IMR-90 (cell line): ENCODE data around the gene FBXL7. TPM values are rescaled to one million over a fixed set of nuclear protein-coding genes. Genes with fewer than 3 reads are reported as not detected.

ENCODE experiments used
- ATAC-seq: fragments of 200-7000 bp; cut with Tn5 transposase; 2 replicates; pipeline ENCODE4 v1.9.1; 2020; ENCODE audit warnings: low read depth, mild to moderate bottlenecking, moderate library complexity
- BruUV-seq: library from RNA; stranded (reverse); fragments of 400-500 nt; replicated peaks from 2 replicates; lab custom pipeline; 2021; lab: Mats Ljungman, UMichigan
- CTCF ChIA-PET: fragments of 300-600 bp; formaldehyde crosslinking; extraction: SDS; loops from one replicate; lab custom pipeline; 2021; ENCODE audit warnings: antibody characterized with exemption; lab: Yijun Ruan, JAX
- POLR2A ChIA-PET: fragments of 300-600 bp; sonication (Branson Sonifier 250); formaldehyde crosslinking; loops from one replicate; lab custom pipeline; 2022; ENCODE audit warnings: antibody characterized with exemption; ENCODE audit not compliant: unreplicated experiment; lab: Charles Lee
- DNase-seq: peaks from one replicate; pipeline ENCODE4 v3.0.0; 2013
- H2AFZ ChIP-seq: replicated peaks from 2 replicates; pipeline ENCODE3; 2013; ENCODE audit warnings: low read length, mild to moderate bottlenecking; ENCODE audit not compliant: poor library complexity
- H2AK5ac ChIP-seq: 2 replicates; pipeline ENCODE4 v1.6.1; 2013; ENCODE audit warnings: low read depth, low read length, inconsistent platforms
- H2AK9ac ChIP-seq: replicated peaks from 2 replicates; pipeline ENCODE3; 2013; ENCODE audit warnings: mild to moderate bottlenecking, low read depth, low read length, moderate library complexity; ENCODE audit not compliant: poor library complexity
- H2BK120ac ChIP-seq: 2 replicates; pipeline ENCODE4 v1.6.1; 2013; ENCODE audit warnings: low read depth, low read length, inconsistent platforms
- H2BK15ac ChIP-seq: 3 replicates; pipeline ENCODE4 v1.6.1; 2013; ENCODE audit warnings: low read depth, low read length, inconsistent platforms
- H2BK20ac ChIP-seq: 2 replicates; pipeline ENCODE4 v1.6.1; 2013; ENCODE audit warnings: low read depth, mild to moderate bottlenecking, inconsistent platforms, low read length, moderate library complexity
- H2BK5ac ChIP-seq: 2 replicates; pipeline ENCODE4 v1.6.1; 2013; ENCODE audit warnings: mild to moderate bottlenecking, low read depth, low read length, inconsistent platforms; ENCODE audit not compliant: poor library complexity, severe bottlenecking
- H3K14ac ChIP-seq: replicated peaks from 2 replicates; pipeline ENCODE4 v1.6.1; 2013; ENCODE audit warnings: low read depth, low read length, inconsistent platforms
- H3K18ac ChIP-seq: 2 replicates; pipeline ENCODE4 v1.6.1; 2013; ENCODE audit warnings: low read depth, low read length, control low read depth
- H3K23ac ChIP-seq: 2 replicates; pipeline ENCODE4 v1.6.1; 2013; ENCODE audit warnings: low read depth, low read length, inconsistent platforms
- H3K27ac ChIP-seq: 2 replicates; pipeline ENCODE4 v1.5.1; 2013; ENCODE audit warnings: mild to moderate bottlenecking, control low read depth, low read length; ENCODE audit not compliant: insufficient read depth
- H3K27me3 ChIP-seq: 2 replicates; pipeline ENCODE4 v1.6.1; 2013; ENCODE audit warnings: low read length; ENCODE audit not compliant: control insufficient read depth, insufficient read depth
- H3K36me3 ChIP-seq: 2 replicates; pipeline ENCODE4 v1.6.1; 2013; ENCODE audit warnings: low read length, mixed read lengths; ENCODE audit not compliant: control insufficient read depth, insufficient read depth
- H3K4ac ChIP-seq: 2 replicates; pipeline ENCODE4 v1.6.1; 2013; ENCODE audit warnings: low read depth, low read length, inconsistent platforms
- H3K4me1 ChIP-seq: 2 replicates; pipeline ENCODE4 v1.6.1; 2013; ENCODE audit warnings: low read length, mixed read lengths; ENCODE audit not compliant: control insufficient read depth, insufficient read depth
- H3K4me2 ChIP-seq: 2 replicates; pipeline ENCODE4 v1.6.1; 2013; ENCODE audit warnings: low read depth, mild to moderate bottlenecking, control low read depth, low read length, moderate library complexity
- H3K4me3 ChIP-seq: 2 replicates; pipeline ENCODE4 v1.5.1; 2013; ENCODE audit warnings: low read depth, mild to moderate bottlenecking, control low read depth, low read length, moderate library complexity; ENCODE audit not compliant: insufficient read depth
- H3K56ac ChIP-seq: 2 replicates; pipeline ENCODE4 v1.6.1; 2013; ENCODE audit warnings: low read length, inconsistent platforms; ENCODE audit not compliant: insufficient read depth; ENCODE audit errors: extremely low read depth
- H3K79me1 ChIP-seq, 2 experiments: 2 replicates each; pipeline ENCODE4 v1.6.1; 2013; ENCODE audit warnings: low read length in 2 of 2, inconsistent platforms in 1 of 2, low read depth in 1 of 2
- H3K9ac ChIP-seq: 2 replicates; pipeline ENCODE4 v1.6.1; 2013; ENCODE audit warnings: low read depth, low read length, control low read depth
- H3K9me1 ChIP-seq: 2 replicates; pipeline ENCODE4 v1.6.1; 2013; ENCODE audit warnings: low read length, inconsistent platforms; ENCODE audit not compliant: insufficient read depth
- H3K9me3 ChIP-seq: 2 replicates; pipeline ENCODE4 v1.6.1; 2013; ENCODE audit warnings: low read length; ENCODE audit not compliant: control insufficient read depth, insufficient read depth
- H4K20me1 ChIP-seq: 2 replicates; pipeline ENCODE4 v1.6.1; 2013; ENCODE audit warnings: low read length, inconsistent platforms; ENCODE audit not compliant: insufficient read depth
- H4K5ac ChIP-seq: 2 replicates; pipeline ENCODE4 v1.6.1; 2013; ENCODE audit warnings: mild to moderate bottlenecking, low read depth, low read length, control low read depth
- H4K8ac ChIP-seq, 2 experiments: 2 replicates each; pipeline ENCODE4 v1.6.1; 2013; ENCODE audit warnings: low read depth in 2 of 2, low read length in 2 of 2, control low read depth in 1 of 2, inconsistent platforms in 1 of 2
- H4K91ac ChIP-seq: 2 replicates; pipeline ENCODE4 v1.6.1; 2013; ENCODE audit warnings: low read depth, low read length, inconsistent platforms; ENCODE audit not compliant: insufficient read depth
- BHLHE40 ChIP-seq: fragments of 150-350 bp; IDR thresholded peaks from 2 replicates; pipeline ENCODE4 v1.6.1; 2016; ENCODE audit warnings: mild to moderate bottlenecking, low read depth, low read length
- CEBPB ChIP-seq: IDR thresholded peaks from 2 replicates; pipeline ENCODE4 v1.6.1; 2012; ENCODE audit warnings: low read depth, low read length, improper control_type of control experiment
- FOS ChIP-seq: fragments of 150-350 bp; IDR thresholded peaks from 2 replicates; pipeline ENCODE4 v1.6.1; 2016; ENCODE audit warnings: low read depth, low read length
- MAZ ChIP-seq: IDR thresholded peaks from 2 replicates; pipeline ENCODE4 v1.6.1; 2012; ENCODE audit warnings: low read depth, mild to moderate bottlenecking, low read length, improper control_type of control experiment, moderate library complexity, borderline replicate concordance
- MXI1 ChIP-seq: IDR thresholded peaks from 2 replicates; pipeline ENCODE4 v1.6.1; 2012; ENCODE audit warnings: low read depth, mild to moderate bottlenecking, low read length, moderate library complexity, borderline replicate concordance
- RAD21 ChIP-seq: IDR thresholded peaks from 2 replicates; pipeline ENCODE4 v1.6.1; 2012; ENCODE audit warnings: low read length, improper control_type of control experiment
- RCOR1 ChIP-seq: IDR thresholded peaks from 2 replicates; pipeline ENCODE4 v1.6.1; 2012; ENCODE audit warnings: mild to moderate bottlenecking, low read length, improper control_type of control experiment; ENCODE audit not compliant: insufficient replicate concordance
- RFX5 ChIP-seq: IDR thresholded peaks from 2 replicates; pipeline ENCODE4 v1.8.0; 2012; ENCODE audit warnings: low read depth, mild to moderate bottlenecking, low read length, moderate library complexity
- SMC3 ChIP-seq: fragments of 150-350 bp; IDR thresholded peaks from 2 replicates; pipeline ENCODE4 v1.6.1; 2016; ENCODE audit warnings: low read depth, mild to moderate bottlenecking, antibody characterized with exemption, low read length, moderate library complexity
- WGBS, 2 experiments: methylation state at CpG; one replicate each; pipeline versions ENCODE4 v1.1.5 to v1.1.7; 2013; ENCODE audit warnings: missing lambda C conversion rate in 2 of 2; ENCODE audit not compliant: insufficient read length in 1 of 2; ENCODE audit errors: extremely low coverage in 2 of 2; 5-methylcytosine and 5-hydroxymethylcytosine counted together
- dilution Hi-C: fragments of 300-500 bp; cut with HindIII; formaldehyde crosslinking; loops from one replicate; pipeline ENCODE4 v1.14.3; 2018; ENCODE audit warnings: low sequenced_read_pairs; ENCODE audit not compliant: unreplicated experiment
- in situ Hi-C: fragments of 300-500 bp; cut with MboI; formaldehyde crosslinking; loops from 3 replicates; pipeline ENCODE4 v1.14.3; 2019; ENCODE audit warnings: low sequenced_read_pairs, inconsistent platforms, mixed read lengths
- intact Hi-C: fragments of 100-400 bp; cut with micrococcal nuclease; formaldehyde crosslinking; loops from 2 replicates; pipeline ENCODE4 v1.10.0; 2022
- polyA plus RNA-seq, 3 experiments: library from polyadenylated mRNA; depleted of rRNA; stranded (reverse); fragments of >200 nt; gene quantifications; 2 replicates each; pipeline ENCODE4 v1.2.3, GENCODE V29; 2012; ENCODE audit warnings: low replicate concordance in 1 of 3
- total RNA-seq: library from RNA; depleted of rRNA; stranded (reverse); fragments of >200 nt; gene quantifications from 2 replicates; pipeline ENCODE4 v1.2.3, GENCODE V29; 2012
- TF ChIP-seq, protein P1 (sequence below): fragments of 150-350 bp; IDR thresholded peaks from 2 replicates; pipeline ENCODE4 v1.6.1; 2016; ENCODE audit warnings: low read depth, mild to moderate bottlenecking, low read length, moderate library complexity, borderline replicate concordance
- TF ChIP-seq, protein P2 (sequence below): fragments of 150-350 bp; IDR thresholded peaks from 2 replicates; pipeline ENCODE4 v1.6.1; 2017; ENCODE audit warnings: mild to moderate bottlenecking, antibody characterized with exemption, low read length, low read depth

The FBXL7 gene
- total and polyA plus RNA-seq, 2 of the 4 experiments (the other 2 are of a cell fraction): 4.1 to 10.2 TPM

DNA sequence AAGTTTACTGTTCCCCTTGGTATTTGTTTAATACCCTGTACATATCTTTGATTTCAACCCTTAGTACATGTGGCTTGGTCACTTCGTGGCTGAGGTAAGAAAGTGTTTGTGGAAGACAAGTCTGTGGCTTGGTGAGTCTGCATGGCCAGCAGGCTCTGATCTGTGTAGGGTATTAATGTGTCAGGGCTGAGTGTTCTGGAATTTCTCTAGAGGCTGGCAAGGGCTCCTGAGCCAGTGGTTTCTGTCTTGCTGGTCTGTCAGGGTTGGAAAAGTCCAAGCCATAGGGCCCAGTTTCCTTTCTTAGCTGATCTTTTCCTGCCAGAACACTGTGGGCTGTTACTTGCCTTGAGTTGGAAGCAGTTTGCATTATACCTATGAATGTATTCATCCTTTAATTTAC is 48.0 kb upstream of the FBXL7 start:
- Histone ChIP-seq H3K79me1 (no peaks in the 10 kb centered on the region), H3K4ac (no peak overlapping the region), H2BK120ac (no peak overlapping the region), H2BK15ac (no peak overlapping the region), H2BK5ac (no peak overlapping the region), H3K27ac (no peak overlapping the region), H2AK5ac (no peak overlapping the region), H3K9ac (no peak overlapping the region), H4K20me1 (no peaks in the 10 kb centered on the region), H3K14ac (no peak overlapping the region), H3K36me3 (no peaks in the 10 kb centered on the region), H4K91ac (no peak overlapping the region), H2AFZ (no peak overlapping the region), H3K4me3 (no peak overlapping the region), H3K4me2 (no peak overlapping the region), H3K9me3 (no peaks in the 10 kb centered on the region), H2AK9ac (no peak overlapping the region), H3K23ac (no peak overlapping the region), H3K9me1 (no peaks in the 10 kb centered on the region), H4K8ac (no peak overlapping the region), H3K4me1 (no peaks in the 10 kb centered on the region), H3K56ac (no peak overlapping the region), H3K18ac (no peak overlapping the region), H2BK20ac (no peak overlapping the region), H4K5ac (no peak overlapping the region), H3K27me3 (no peaks in the 10 kb centered on the region; the same call in 1 of the 2 replicates)
- ChIA-PET POLR2A (no interaction called here), CTCF (no interaction called here)
- in situ Hi-C loops (no loop called here), dilution Hi-C loops (no loop called here), intact Hi-C loops (no loop called here)
- ATAC-seq (no peak), DNase-seq (no peak)
- no TSS peak for BruUV-seq
- WGBS, 2 experiments: no CpG with 5 or more reads among the region's 1 CpG
- TF ChIP-seq MXI1 (no peak), SMC3 (no peak), RFX5 (no peak), FOS (no peak), CEBPB (no peak), MAZ (no peak), RCOR1 (no peak), RAD21 (no peak), BHLHE40 (no peak)
- TF ChIP-seq, protein P1, sequence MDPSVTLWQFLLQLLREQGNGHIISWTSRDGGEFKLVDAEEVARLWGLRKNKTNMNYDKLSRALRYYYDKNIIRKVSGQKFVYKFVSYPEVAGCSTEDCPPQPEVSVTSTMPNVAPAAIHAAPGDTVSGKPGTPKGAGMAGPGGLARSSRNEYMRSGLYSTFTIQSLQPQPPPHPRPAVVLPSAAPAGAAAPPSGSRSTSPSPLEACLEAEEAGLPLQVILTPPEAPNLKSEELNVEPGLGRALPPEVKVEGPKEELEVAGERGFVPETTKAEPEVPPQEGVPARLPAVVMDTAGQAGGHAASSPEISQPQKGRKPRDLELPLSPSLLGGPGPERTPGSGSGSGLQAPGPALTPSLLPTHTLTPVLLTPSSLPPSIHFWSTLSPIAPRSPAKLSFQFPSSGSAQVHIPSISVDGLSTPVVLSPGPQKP: no peak
- TF ChIP-seq, protein P2, sequence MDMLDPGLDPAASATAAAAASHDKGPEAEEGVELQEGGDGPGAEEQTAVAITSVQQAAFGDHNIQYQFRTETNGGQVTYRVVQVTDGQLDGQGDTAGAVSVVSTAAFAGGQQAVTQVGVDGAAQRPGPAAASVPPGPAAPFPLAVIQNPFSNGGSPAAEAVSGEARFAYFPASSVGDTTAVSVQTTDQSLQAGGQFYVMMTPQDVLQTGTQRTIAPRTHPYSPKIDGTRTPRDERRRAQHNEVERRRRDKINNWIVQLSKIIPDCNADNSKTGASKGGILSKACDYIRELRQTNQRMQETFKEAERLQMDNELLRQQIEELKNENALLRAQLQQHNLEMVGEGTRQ: no peak
